GM19099 (cell line): ENCODE data around the gene SYNPO.

Experiments
- POLR2A ChIP-seq: IDR thresholded peaks from 3 replicates; pipeline ENCODE4 v1.6.1; 2011; ENCODE audit warnings: low read depth; ENCODE audit not compliant: insufficient read length; ENCODE audit errors: extremely low read depth

Gene SYNPO

GRCh38 chr5:150651924-150652671, 11.6 kb downstream of the SYNPO start:
- TF ChIP-seq POLR2A = no peak

- TF ChIP-seq POLR2A = no peak
Observed at GRCh38 chr5:150653145-150653761, 12.8 kb downstream of the SYNPO start.

GRCh38 chr5:150653762-150654556, 13.5 kb downstream of the SYNPO start:
- TF ChIP-seq POLR2A = no peak

DNA sequence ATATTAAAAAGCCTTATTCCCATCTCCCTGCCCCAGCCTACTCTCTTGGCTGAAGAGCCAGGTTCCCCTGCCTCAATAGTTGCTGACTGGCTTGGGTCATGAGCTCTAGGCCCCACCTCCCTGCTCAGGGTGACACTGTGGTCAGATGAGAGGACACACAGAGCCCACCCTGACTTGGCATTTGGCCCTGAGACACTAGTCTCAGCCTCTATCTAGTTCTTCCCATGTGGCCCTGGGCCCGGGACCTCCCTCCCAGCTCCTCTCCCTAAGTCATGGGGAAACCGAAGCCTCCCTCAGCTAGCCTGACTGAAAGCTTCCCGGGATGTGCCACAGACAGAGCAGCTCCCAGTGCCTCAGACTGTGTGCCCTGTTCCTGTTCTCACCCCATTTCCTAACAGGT, 14.8 kb downstream of the SYNPO start:
- TF ChIP-seq POLR2A = no peak

- TF ChIP-seq POLR2A = peak; percentile 25
Observed at GRCh38 chr5:150656191-150657132, 16.0 kb downstream of the SYNPO start.

- TF ChIP-seq POLR2A = no peak
Observed at GRCh38 chr5:150658121-150658520, 17.7 kb downstream of the SYNPO start.

GRCh38 chr5:150658699-150659265, 18.3 kb downstream of the SYNPO start:
- TF ChIP-seq POLR2A = no peak

GRCh38 chr5:150659360-150660107, 19.1 kb downstream of the SYNPO start:
- TF ChIP-seq POLR2A = no peak

DNA sequence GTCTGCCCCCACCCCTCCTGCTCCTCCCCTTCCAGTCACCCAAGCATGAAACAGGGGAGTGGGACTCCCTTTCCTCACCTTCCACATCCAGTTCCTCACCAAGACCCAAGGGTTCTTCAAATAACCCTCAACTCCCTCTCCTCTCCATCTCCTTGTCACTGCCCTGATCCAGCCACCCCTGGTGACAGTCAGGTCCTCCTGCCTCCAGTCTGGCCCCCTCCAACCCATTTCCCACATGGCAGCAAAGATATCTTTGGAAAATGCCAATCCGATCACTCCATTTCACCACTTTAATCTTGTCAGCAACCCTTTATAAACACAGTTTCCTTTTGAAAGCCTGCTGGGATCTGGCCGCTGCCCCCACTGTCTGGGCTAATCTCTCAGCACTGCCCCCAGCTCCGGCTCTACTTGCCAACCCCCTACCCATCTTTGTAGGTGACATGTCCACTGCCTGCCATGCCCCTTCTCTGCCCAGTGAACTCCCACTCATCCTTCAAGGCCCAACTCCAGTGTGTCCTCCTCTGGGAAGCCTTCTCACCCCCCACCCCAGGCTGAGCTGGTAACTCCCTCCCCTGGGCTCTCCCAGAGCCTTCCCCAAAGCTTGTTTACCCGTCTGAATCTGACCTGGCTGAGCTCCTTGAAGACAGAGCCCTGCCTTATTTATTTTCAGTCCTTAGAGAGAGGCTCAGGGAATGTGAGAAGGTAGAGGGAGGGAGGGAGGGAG, 19.8 kb downstream of the SYNPO start:
- no peak for TF ChIP-seq POLR2A

- no peak for TF ChIP-seq POLR2A
Observed at GRCh38 chr5:150661086-150661485, 20.6 kb downstream of the SYNPO start, which contains the start of gene MYOZ3. Gene MYOZ3, plus strand, starts transcription at chr5:150661251. Its CDS starts 1,691 bp downstream, at chr5:150662942.

DNA sequence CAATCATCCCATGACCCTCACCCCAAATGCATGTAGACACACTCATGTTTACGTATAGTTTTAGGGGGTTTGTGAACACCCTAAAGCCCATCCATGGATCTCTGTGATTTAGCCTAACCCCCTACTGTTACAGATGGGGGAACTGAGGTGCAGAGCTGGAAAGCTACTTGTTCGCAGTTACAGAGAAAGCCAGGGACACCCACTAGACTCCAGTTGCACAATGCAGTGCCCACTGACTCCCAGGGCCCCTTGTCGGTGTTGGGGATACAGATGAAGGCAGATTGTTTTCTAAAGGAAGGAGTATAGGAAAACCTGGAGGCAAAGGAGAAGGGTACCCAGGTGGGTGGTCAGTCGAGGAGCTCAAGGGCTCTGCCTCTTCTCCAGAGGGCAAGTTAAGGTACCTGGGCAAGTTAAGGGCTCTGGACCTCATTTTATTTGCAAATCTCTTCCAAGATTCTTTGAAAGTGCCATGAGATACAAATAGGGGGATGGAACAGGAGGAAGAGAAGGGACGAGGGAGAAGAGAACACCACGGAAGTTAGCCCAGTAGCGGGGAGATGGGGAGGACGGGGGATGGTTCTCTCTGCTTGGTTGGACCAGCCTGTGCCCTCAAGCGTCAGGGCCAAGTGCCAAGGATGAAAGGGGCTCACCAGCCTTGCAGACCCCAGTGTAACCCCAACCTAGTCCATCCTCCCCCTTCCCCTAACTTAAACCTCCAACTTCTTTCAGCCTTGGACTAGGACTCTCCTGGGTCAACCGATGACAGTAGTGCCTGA, 21.5 kb downstream of the SYNPO start:
- no peak for TF ChIP-seq POLR2A

DNA sequence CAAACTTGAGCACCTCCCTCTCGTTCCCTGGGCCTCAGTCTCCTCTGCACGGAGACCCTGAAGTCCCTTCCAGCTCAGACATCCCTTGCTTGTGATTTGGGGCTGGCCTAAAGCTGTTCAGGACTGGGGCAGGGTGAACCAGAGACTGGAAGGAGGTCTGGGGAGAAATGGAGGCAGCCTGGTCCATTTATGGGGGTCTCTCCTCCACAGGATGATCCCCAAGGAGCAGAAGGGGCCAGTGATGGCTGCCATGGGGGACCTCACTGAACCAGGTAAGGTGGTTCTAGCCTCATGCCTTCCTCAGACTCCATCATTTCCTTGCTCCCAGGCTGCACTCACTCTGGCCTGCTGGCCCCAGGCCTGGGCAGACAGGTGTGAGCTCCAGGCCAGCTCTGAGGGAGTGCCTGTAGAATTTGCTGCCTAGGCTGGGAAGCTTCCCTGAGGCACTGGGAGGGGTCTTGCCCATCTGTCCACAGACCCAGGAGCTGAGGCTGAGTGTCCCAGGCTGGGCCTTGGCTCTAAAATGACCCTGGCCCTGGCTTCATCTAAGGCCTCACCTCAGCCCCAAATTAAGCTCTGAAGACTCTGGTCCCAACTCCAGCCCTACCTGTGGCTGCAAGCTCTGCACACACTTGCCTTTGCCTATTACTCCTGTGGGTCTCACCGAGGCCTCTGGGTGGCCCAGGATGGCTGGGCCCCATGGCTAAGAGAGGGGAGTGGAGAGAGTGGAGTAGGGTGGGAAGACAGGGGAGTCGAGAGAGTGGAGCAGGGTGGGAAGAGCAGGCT, 22.5 kb downstream of the SYNPO start:
- TF ChIP-seq POLR2A = no peak

- no peak for TF ChIP-seq POLR2A
Observed at GRCh38 chr5:150663936-150664335, 23.5 kb downstream of the SYNPO start.
